DOHH2 (cell line): ENCODE results near the gene DDN.
A peak's percentile ranks its signal among the peaks of the same experiment; 100 is the strongest.

Experiments
- H3F3A ChIP-seq: fragments of 200-600 bp; sonication (generic), shearing (Covaris generic); 2 replicates; pipeline ENCODE4 v1.6.0; 2016; ENCODE audit warnings: antibody characterized with exemption, mild to moderate bottlenecking; ENCODE audit not compliant: control insufficient read depth, insufficient read depth
- H3K27ac ChIP-seq: fragments of 200-600 bp; sonication (generic); 2 replicates; pipeline ENCODE4 v1.5.1; 2014; ENCODE audit warnings: low read depth, mild to moderate bottlenecking, low read length, moderate library complexity
- H3K27me3 ChIP-seq: fragments of 200-600 bp; sonication (generic); 2 replicates; pipeline ENCODE4 v1.6.1; 2014; ENCODE audit warnings: mild to moderate bottlenecking, low read length, mixed read lengths; ENCODE audit not compliant: control insufficient read depth
- H3K36me3 ChIP-seq: fragments of 200-600 bp; sonication (generic); 2 replicates; pipeline ENCODE4 v1.6.1; 2014; ENCODE audit warnings: mild to moderate bottlenecking, low read length, moderate library complexity, mixed read lengths; ENCODE audit not compliant: control insufficient read depth
- H3K4me1 ChIP-seq: fragments of 200-600 bp; sonication (generic); 2 replicates; pipeline ENCODE4 v1.6.1; 2014; ENCODE audit warnings: mild to moderate bottlenecking, low read length, mixed read lengths; ENCODE audit not compliant: control insufficient read depth
- H3K4me2 ChIP-seq: fragments of 200-600 bp; sonication (generic); 2 replicates; pipeline ENCODE4 v1.6.0; 2014; ENCODE audit warnings: mild to moderate bottlenecking, low read length, moderate library complexity
- H3K4me3 ChIP-seq: fragments of 200-600 bp; sonication (generic); 2 replicates; pipeline ENCODE4 v1.5.1; 2014; ENCODE audit warnings: mild to moderate bottlenecking, low read length, mixed read lengths
- H3K79me2 ChIP-seq: fragments of 200-600 bp; sonication (generic); 2 replicates; pipeline ENCODE4 v1.6.1; 2014; ENCODE audit warnings: mild to moderate bottlenecking, low read length, mixed read lengths; ENCODE audit not compliant: control insufficient read depth
- H3K9me2 ChIP-seq: fragments of 200-600 bp; sonication (generic); replicated peaks from 2 replicates; pipeline ENCODE4 v1.6.1; 2014; ENCODE audit warnings: mild to moderate bottlenecking, low read length, mixed read lengths; ENCODE audit not compliant: control insufficient read depth
- H3K9me3 ChIP-seq: fragments of 200-600 bp; sonication (generic); 2 replicates; pipeline ENCODE4 v1.6.1; 2014; ENCODE audit warnings: antibody characterized with exemption, low read length, mixed read lengths; ENCODE audit not compliant: control insufficient read depth, insufficient read depth
- H4K20me1 ChIP-seq: fragments of 200-600 bp; sonication (generic); 2 replicates; pipeline ENCODE4 v1.6.0; 2014; ENCODE audit warnings: low read depth, mild to moderate bottlenecking, antibody characterized with exemption, low read length, moderate library complexity; ENCODE audit not compliant: control insufficient read depth, insufficient read depth
- CTCF ChIP-seq: fragments of 200-600 bp; sonication (generic); IDR thresholded peaks from one replicate; pipeline ENCODE4 v1.5.1; 2014; ENCODE audit warnings: antibody characterized with exemption, mild to moderate bottlenecking, low read depth, low read length; ENCODE audit not compliant: poor library complexity, severe bottlenecking
- EZH2phosphoT487 ChIP-seq: fragments of 200-600 bp; sonication (generic); IDR thresholded peaks from 2 replicates; pipeline ENCODE4 v1.6.1; 2017; ENCODE audit warnings: borderline replicate concordance, mild to moderate bottlenecking, antibody characterized with exemption, low read length, moderate library complexity, mixed read lengths

The DDN gene

GRCh38 chr12:48956279-48957140 lies 42.7 kb downstream of the DDN start:
- Histone ChIP-seq H3K9me2 (no peaks in the 10 kb centered on the region), H3K36me3 (peaks cover 39% of the 10 kb centered on the region), H3K27me3 (no peaks in the 10 kb centered on the region), H3K79me2 (peaks cover 53% of the 10 kb centered on the region), H3K4me3 (peak overlapping the region; percentile 86), H3K4me2 (peak overlapping the region; percentile 99), H3K4me1 (peaks cover 31% of the 10 kb centered on the region), H3F3A (0 out of 2 replicates have a peak, but pooled peaks cover 4% of the 10 kb centered on the region), H3K27ac (peak overlapping the region; percentile 60), H3K9me3 (no peaks in the 10 kb centered on the region), H4K20me1 (peaks cover 3% of the 10 kb centered on the region)
- TF ChIP-seq CTCF, result peak; percentile 64
- no peak for TF ChIP-seq EZH2phosphoT487

- Histone ChIP-seq H3F3A (0 out of 2 replicates have a peak, but pooled peaks cover 4% of the 10 kb centered on the region), H3K4me1 (peaks cover 31% of the 10 kb centered on the region), H3K4me3 (peak overlapping the region; percentile 86; the same call in 1 of the 2 replicates), H3K9me3 (no peaks in the 10 kb centered on the region), H3K9me2 (no peaks in the 10 kb centered on the region), H3K4me2 (peak overlapping the region; percentile 99), H3K27ac (no peak overlapping the region), H4K20me1 (peaks cover 3% of the 10 kb centered on the region), H3K79me2 (peaks cover 62% of the 10 kb centered on the region), H3K27me3 (no peaks in the 10 kb centered on the region), H3K36me3 (peaks cover 39% of the 10 kb centered on the region)
- no peak for TF ChIP-seq CTCF
- TF ChIP-seq EZH2phosphoT487, result no peak
These were observed 44.2 kb downstream of the DDN start for GRCh38 chr12:48954841-48955501.

- TF ChIP-seq EZH2phosphoT487, result no peak
- no peak for TF ChIP-seq CTCF
- peaks cover 41% of the 10 kb centered on the region for H3K36me3 ChIP-seq
- peaks cover 31% of the 10 kb centered on the region for H3K4me1 ChIP-seq
- no peak overlapping the region for H3K27ac ChIP-seq
- no peak overlapping the region for H3K4me3 ChIP-seq
- H3K9me2 ChIP-seq, result no peaks in the 10 kb centered on the region
- no peak overlapping the region for H3K4me2 ChIP-seq
- H3F3A ChIP-seq, result 0 out of 2 replicates have a peak, but pooled peaks cover 4% of the 10 kb centered on the region
- peaks cover 67% of the 10 kb centered on the region for H3K79me2 ChIP-seq
- no peaks in the 10 kb centered on the region for H3K9me3 ChIP-seq
- no peaks in the 10 kb centered on the region for H3K27me3 ChIP-seq
- H4K20me1 ChIP-seq, result peaks cover 3% of the 10 kb centered on the region
These were observed 45.1 kb downstream of the DDN start for GRCh38 chr12:48954061-48954460.
